HEK293T (cell line): ENCODE data around the gene PEX11B.
"Not testable (repeated sequence)": the region's sequence is repeated elsewhere in the genome, so short reads cannot be mapped to it uniquely, and the experiment has no call there.

Source experiments
- CTCF ChIA-PET: fragments of 350-600 bp; formaldehyde crosslinking; extraction: SDS; loops from one replicate; lab custom pipeline; 2021; ENCODE audit warnings: antibody characterized with exemption, inconsistent platforms; lab: Yijun Ruan, JAX
- POLR2A ChIA-PET: fragments of 350-600 bp; formaldehyde crosslinking; extraction: SDS; loops from one replicate; lab custom pipeline; 2020; ENCODE audit warnings: antibody characterized with exemption, inconsistent platforms; lab: Yijun Ruan, JAX
- DNase-seq: peaks from one replicate; pipeline ENCODE4 v3.0.0; 2012; ENCODE audit warnings: mixed read lengths; ENCODE audit errors: extremely low spot score
- ARNT ChIP-seq: fragments of 450-650 bp; IDR thresholded peaks from 2 replicates; pipeline ENCODE4 v1.6.1; 2017; ENCODE audit warnings: mild to moderate bottlenecking
- BHLHE40 ChIP-seq: fragments of 450-650 bp; IDR thresholded peaks from 2 replicates; pipeline ENCODE4 v1.6.1; 2016; ENCODE audit warnings: mild to moderate bottlenecking, moderate library complexity, borderline replicate concordance
- CTBP1 ChIP-seq: fragments of 450-650 bp; IDR thresholded peaks from 2 replicates; pipeline ENCODE4 v1.6.1; 2016; ENCODE audit warnings: borderline replicate concordance
- ELF4 ChIP-seq: fragments of 450-650 bp; IDR thresholded peaks from 2 replicates; pipeline ENCODE4 v1.6.1; 2017; ENCODE audit warnings: antibody characterized with exemption
- FOXA1 ChIP-seq: fragments of 450-650 bp; IDR thresholded peaks from 2 replicates; pipeline ENCODE4 v1.6.1; 2016; ENCODE audit warnings: mild to moderate bottlenecking
- FOXK2 ChIP-seq: fragments of 450-650 bp; IDR thresholded peaks from 2 replicates; pipeline ENCODE4 v1.6.1; 2016; ENCODE audit warnings: mild to moderate bottlenecking
- FOXM1 ChIP-seq: fragments of 450-650 bp; IDR thresholded peaks from 2 replicates; pipeline ENCODE4 v1.6.1; 2017; ENCODE audit warnings: mild to moderate bottlenecking, borderline replicate concordance
- HDGF ChIP-seq: fragments of 450-650 bp; IDR thresholded peaks from 2 replicates; pipeline ENCODE4 v1.6.1; 2017; ENCODE audit warnings: antibody characterized with exemption, borderline replicate concordance
- L3MBTL2 ChIP-seq: fragments of 450-650 bp; conservative IDR thresholded peaks from 2 replicates; pipeline ENCODE4 v1.6.1; 2016; ENCODE audit warnings: mild to moderate bottlenecking
- LEF1 ChIP-seq: fragments of 450-650 bp; IDR thresholded peaks from 2 replicates; pipeline ENCODE4 v1.6.1; 2017; ENCODE audit warnings: mild to moderate bottlenecking, borderline replicate concordance
- NFRKB ChIP-seq: fragments of 450-650 bp; IDR thresholded peaks from 2 replicates; pipeline ENCODE4 v1.6.1; 2016; ENCODE audit warnings: mild to moderate bottlenecking, moderate library complexity
- PKNOX1 ChIP-seq: fragments of 450-650 bp; IDR thresholded peaks from 2 replicates; pipeline ENCODE4 v1.6.1; 2016
- SP1 ChIP-seq: fragments of 450-650 bp; IDR thresholded peaks from 2 replicates; pipeline ENCODE4 v1.6.1; 2017
- SUZ12 ChIP-seq: fragments of 450-650 bp; IDR thresholded peaks from 2 replicates; pipeline ENCODE4 v1.6.1; 2016; ENCODE audit warnings: mild to moderate bottlenecking
- TARDBP ChIP-seq: fragments of 450-650 bp; IDR thresholded peaks from 2 replicates; pipeline ENCODE4 v1.6.1; 2016
- ZNF384 ChIP-seq: fragments of 450-650 bp; IDR thresholded peaks from 2 replicates; pipeline ENCODE4 v1.6.1; 2016

PEX11B gene

GRCh38 chr1:145927916-145928643, 9.6 kb upstream of the PEX11B start:
- DNase-seq: no peak
- TF ChIP-seq ELF4 (no peak), BHLHE40 (no peak), SP1 (no peak), LEF1 (no peak), L3MBTL2 (no peak), PKNOX1 (no peak), ZNF384 (no peak)
- ChIA-PET CTCF (interaction anchor here (0.6 to 1.7 kb wide), 10 partner anchors 14 to 171 kb away, joined by 3 to 6 read pairs (median 3); partner anchors contain the start of genes ANKRD34A, LIX1L and POLR3GL), POLR2A (interaction anchor here (0.7 to 4.7 kb wide), 32 partner anchors 8 to 110 kb away, joined by 3 to 90 read pairs (median 6); partner anchors contain the start of genes ANKRD34A, ITGA10, LIX1L and NUDT17)

- CTCF ChIA-PET: interaction anchor here (0.6 to 1.7 kb wide), 12 partner anchors 15 to 170 kb away, joined by 3 to 6 read pairs (median 3); partner anchors contain the start of genes ANKRD34A, LIX1L and POLR3GL
- no peak for TF ChIP-seq ARNT
- TF ChIP-seq SP1: no peak
- TF ChIP-seq FOXK2: peak; percentile 23; the same call in 1 of the 2 replicates
- peak; percentile 65; the same call in 1 of the 2 replicates for TF ChIP-seq TARDBP
- no peak for TF ChIP-seq ZNF384
- peak; percentile 97 for TF ChIP-seq L3MBTL2
- no peak; the same call in 1 of the 2 replicates for TF ChIP-seq CTBP1
- no peak for TF ChIP-seq BHLHE40
- TF ChIP-seq FOXA1: no peak
- no peak for TF ChIP-seq SUZ12
- peak; percentile 95 for TF ChIP-seq ELF4
- no peak for TF ChIP-seq HDGF
- TF ChIP-seq PKNOX1: peak; percentile 90
- TF ChIP-seq NFRKB: peak; percentile 90
- TF ChIP-seq FOXM1: no peak
- no peak for TF ChIP-seq LEF1
- peak; percentile 92 for DNase-seq
- POLR2A ChIA-PET: interaction anchor here (0.7 to 4.7 kb wide), 33 partner anchors 9 to 111 kb away, joined by 3 to 90 read pairs (median 6); partner anchors contain the start of genes ANKRD34A, ITGA10, LIX1L and NUDT17
These were observed 8.8 kb upstream of the PEX11B start, which contains the start of gene RBM8A for GRCh38 chr1:145927063-145927886. RBM8A (minus strand) TSS chr1:145927484; CDS start chr1:145927426, 58 bp downstream.

- CTCF ChIA-PET: interaction anchor here (0.9 to 1.7 kb wide), 6 partner anchors 16 to 59 kb away, joined by 3 to 6 read pairs (median 4); partner anchors contain the start of gene LIX1L
- DNase-seq: no peak
- POLR2A ChIA-PET: interaction anchor here (0.9 to 4.7 kb wide), 15 partner anchors 9 to 111 kb away, joined by 4 to 90 read pairs (median 10); partner anchors contain the start of genes ANKRD34A, LIX1L, PEX11B and PIAS3
- no peak for TF ChIP-seq ARNT
- no peak for TF ChIP-seq LEF1
- TF ChIP-seq HDGF: no peak
- TF ChIP-seq FOXA1: no peak
- no peak for TF ChIP-seq NFRKB
- no peak for TF ChIP-seq L3MBTL2
- no peak for TF ChIP-seq CTBP1
These were observed 8.2 kb upstream of the PEX11B start for GRCh38 chr1:145926686-145927062.

GRCh38 chr1:145922266-145922665, 3.7 kb upstream of the PEX11B start:
- DNase-seq: no peak
- ChIA-PET CTCF (no interaction called here), POLR2A (interaction anchor here (0.7 kb wide), 1 partner anchor 42 kb away, joined by 3 read pairs; the partner anchor contains the start of genes ANKRD34A and POLR3GL)
- TF ChIP-seq LEF1 (no peak), FOXM1 (no peak), ZNF384 (no peak), BHLHE40 (no peak), HDGF (no peak), SP1 (no peak), TARDBP (no peak), ARNT (no peak), L3MBTL2 (no peak), PKNOX1 (no peak), ELF4 (no peak), FOXK2 (no peak), NFRKB (no peak), FOXA1 (no peak), SUZ12 (no peak), CTBP1 (no peak)

- POLR2A ChIA-PET, CTCF ChIA-PET, DNase-seq: not testable (repeated sequence)
These were observed 1.8 kb upstream of the PEX11B start for GRCh38 chr1:145920297-145920696.
